ENCODE results near the gene TMEM179B.

- TF ChIP-seq, protein P1, sequence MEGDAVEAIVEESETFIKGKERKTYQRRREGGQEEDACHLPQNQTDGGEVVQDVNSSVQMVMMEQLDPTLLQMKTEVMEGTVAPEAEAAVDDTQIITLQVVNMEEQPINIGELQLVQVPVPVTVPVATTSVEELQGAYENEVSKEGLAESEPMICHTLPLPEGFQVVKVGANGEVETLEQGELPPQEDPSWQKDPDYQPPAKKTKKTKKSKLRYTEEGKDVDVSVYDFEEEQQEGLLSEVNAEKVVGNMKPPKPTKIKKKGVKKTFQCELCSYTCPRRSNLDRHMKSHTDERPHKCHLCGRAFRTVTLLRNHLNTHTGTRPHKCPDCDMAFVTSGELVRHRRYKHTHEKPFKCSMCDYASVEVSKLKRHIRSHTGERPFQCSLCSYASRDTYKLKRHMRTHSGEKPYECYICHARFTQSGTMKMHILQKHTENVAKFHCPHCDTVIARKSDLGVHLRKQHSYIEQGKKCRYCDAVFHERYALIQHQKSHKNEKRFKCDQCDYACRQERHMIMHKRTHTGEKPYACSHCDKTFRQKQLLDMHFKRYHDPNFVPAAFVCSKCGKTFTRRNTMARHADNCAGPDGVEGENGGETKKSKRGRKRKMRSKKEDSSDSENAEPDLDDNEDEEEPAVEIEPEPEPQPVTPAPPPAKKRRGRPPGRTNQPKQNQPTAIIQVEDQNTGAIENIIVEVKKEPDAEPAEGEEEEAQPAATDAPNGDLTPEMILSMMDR (IDR thresholded peaks at IDR 0.05; ENCODE audit: low read depth, low read length) = no peak
- TF ChIP-seq EZH2phosphoT487 (IDR thresholded peaks at IDR 0.05; ENCODE audit: low read depth) = no peak
These were observed 36.5 kb downstream of the TMEM179B start for GRCh38 chr11:62823677-62824076.

All from OCI-LY3 (cell line).